Vagina (tissue), 2 donors: ENCODE results near the gene CHST2. TPM values are rescaled to one million over a fixed set of nuclear protein-coding genes. Genes with fewer than 3 reads are reported as not detected.

Experiments used
- DNase-seq, 2 donors: peaks; one replicate each; pipeline ENCODE4 v3.0.0-alpha.2; 2017; ENCODE audit errors: extremely low spot score in 2 of 2
- H3K27ac ChIP-seq: fragments of 200-600 bp; sonication (generic); one replicate; pipeline ENCODE4 v1.5.1; 2019
- H3K27me3 ChIP-seq: fragments of 200-600 bp; sonication (generic); one replicate; pipeline ENCODE4 v1.5.1; 2019
- H3K36me3 ChIP-seq, 2 donors: fragments of 200-600 bp; sonication (generic); one replicate each; pipeline ENCODE4 v1.5.1; 2017 to 2019
- H3K4me1 ChIP-seq: fragments of 200-600 bp; sonication (generic); one replicate; pipeline ENCODE4 v1.5.1; 2019
- H3K4me3 ChIP-seq, 2 donors: fragments of 200-600 bp; sonication (generic); 1 replicate in 1 of 2; 2 replicates in 1 of 2; pipeline ENCODE4 v1.5.1; 2016 to 2019
- H3K9me3 ChIP-seq: fragments of 200-600 bp; sonication (generic); one replicate; pipeline ENCODE4 v1.5.1; 2019
- POLR2A ChIP-seq, 2 donors: fragments of 450-650 bp; IDR thresholded peaks; one replicate each; pipeline ENCODE4 v1.6.1; 2017; ENCODE audit warnings: antibody characterized with exemption in 2 of 2, mild to moderate bottlenecking in 2 of 2, moderate library complexity in 2 of 2
- POLR2AphosphoS5 ChIP-seq, 2 donors: sonication (generic); formaldehyde crosslinking; IDR thresholded peaks; one replicate each; pipeline ENCODE4 v1.9.0; 2017; ENCODE audit warnings: antibody characterized with exemption in 2 of 2, mild to moderate bottlenecking in 2 of 2, low read depth in 1 of 2; ENCODE audit not compliant: insufficient read depth in 1 of 2
- intact Hi-C: fragments of 100-400 bp; cut with DNase I; formaldehyde crosslinking; loops from one replicate; pipeline ENCODE4 v1.15.1; 2023
- total RNA-seq: library from RNA; depleted of rRNA; stranded (reverse); fragments of >200 nt; gene quantifications from one replicate; pipeline ENCODE4 v1.2.3, GENCODE V29; 2016
- TF ChIP-seq, protein P1 (sequence below), 3 experiments: fragments of 450-650 bp in 2 of 3; fragments of 200-600 bp in 1 of 3; sonication (generic) in 1 of 3; IDR thresholded peaks; one replicate each; pipeline ENCODE4 v1.5.1; 2017 to 2019; ENCODE audit warnings: antibody characterized with exemption in 3 of 3, mild to moderate bottlenecking in 2 of 3, moderate library complexity in 2 of 3

Gene CHST2
- total RNA-seq, 1 donor from 2014 or later, result 12.5 TPM

DNA sequence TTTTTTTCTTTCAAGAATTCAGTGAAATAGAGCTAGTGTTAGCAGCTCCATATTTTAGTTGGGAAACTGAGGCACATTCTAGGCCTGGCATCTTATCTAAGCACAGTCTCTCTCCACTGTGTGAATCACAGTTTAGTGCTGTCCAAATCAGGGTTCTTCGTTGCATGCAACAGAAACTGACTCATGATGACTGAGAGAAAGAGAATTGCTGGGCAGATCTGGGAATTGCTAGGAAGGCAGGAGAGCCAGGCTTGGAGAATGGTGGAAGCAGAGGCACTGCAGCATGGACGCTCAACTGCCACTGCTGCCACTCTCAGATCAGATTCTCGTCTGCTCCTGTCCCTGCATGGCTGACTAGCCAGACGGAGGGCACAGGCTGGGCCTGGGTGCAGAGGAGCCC, 40.7 kb upstream of the CHST2 start:
- DNase-seq, result no peak

DNA sequence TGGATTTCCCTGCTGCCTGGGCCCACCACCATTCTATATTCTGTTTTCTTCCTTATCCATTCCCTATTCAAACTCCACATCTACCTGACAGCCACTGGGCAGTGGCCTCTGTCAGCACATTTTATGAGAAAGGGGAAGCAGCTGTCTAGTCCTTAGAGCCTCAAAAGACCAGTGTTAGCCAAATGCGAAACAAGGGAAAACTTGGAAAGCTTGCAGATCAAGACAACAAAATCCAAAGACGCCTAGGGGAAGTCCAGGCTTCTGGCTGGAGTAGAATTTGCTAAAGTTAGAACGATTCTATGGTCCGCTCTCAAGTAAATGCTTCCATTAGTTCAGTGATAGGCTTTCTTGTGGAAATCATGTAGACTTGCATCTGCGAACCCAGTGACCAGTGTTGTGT, 39.4 kb upstream of the CHST2 start:
- DNase-seq, result no peak
- intact Hi-C loops, result no loop called here
- no peak overlapping the region for H3K27ac ChIP-seq

More for the DNA sequence above, 40.7 kb upstream of the CHST2 start:
- no peak overlapping the region for H3K27ac ChIP-seq
- intact Hi-C loops, result no loop called here
- no peaks in the 10 kb centered on the region for H3K36me3 ChIP-seq
- no peaks in the 10 kb centered on the region for H3K9me3 ChIP-seq
- no peaks in the 10 kb centered on the region for H3K27me3 ChIP-seq
- no peaks in the 10 kb centered on the region for H3K4me1 ChIP-seq
- TF ChIP-seq, protein P1, sequence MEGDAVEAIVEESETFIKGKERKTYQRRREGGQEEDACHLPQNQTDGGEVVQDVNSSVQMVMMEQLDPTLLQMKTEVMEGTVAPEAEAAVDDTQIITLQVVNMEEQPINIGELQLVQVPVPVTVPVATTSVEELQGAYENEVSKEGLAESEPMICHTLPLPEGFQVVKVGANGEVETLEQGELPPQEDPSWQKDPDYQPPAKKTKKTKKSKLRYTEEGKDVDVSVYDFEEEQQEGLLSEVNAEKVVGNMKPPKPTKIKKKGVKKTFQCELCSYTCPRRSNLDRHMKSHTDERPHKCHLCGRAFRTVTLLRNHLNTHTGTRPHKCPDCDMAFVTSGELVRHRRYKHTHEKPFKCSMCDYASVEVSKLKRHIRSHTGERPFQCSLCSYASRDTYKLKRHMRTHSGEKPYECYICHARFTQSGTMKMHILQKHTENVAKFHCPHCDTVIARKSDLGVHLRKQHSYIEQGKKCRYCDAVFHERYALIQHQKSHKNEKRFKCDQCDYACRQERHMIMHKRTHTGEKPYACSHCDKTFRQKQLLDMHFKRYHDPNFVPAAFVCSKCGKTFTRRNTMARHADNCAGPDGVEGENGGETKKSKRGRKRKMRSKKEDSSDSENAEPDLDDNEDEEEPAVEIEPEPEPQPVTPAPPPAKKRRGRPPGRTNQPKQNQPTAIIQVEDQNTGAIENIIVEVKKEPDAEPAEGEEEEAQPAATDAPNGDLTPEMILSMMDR (IDR thresholded peaks at IDR 0.05), result no peak
- TF ChIP-seq POLR2A (IDR thresholded peaks at IDR 0.05) (no peak), POLR2AphosphoS5 (IDR thresholded peaks at IDR 0.05; ENCODE audit: insufficient read depth in 1 of 2, low read depth in 1 of 2) (no peak)
- H3K4me3 ChIP-seq, result no peak overlapping the region

DNA sequence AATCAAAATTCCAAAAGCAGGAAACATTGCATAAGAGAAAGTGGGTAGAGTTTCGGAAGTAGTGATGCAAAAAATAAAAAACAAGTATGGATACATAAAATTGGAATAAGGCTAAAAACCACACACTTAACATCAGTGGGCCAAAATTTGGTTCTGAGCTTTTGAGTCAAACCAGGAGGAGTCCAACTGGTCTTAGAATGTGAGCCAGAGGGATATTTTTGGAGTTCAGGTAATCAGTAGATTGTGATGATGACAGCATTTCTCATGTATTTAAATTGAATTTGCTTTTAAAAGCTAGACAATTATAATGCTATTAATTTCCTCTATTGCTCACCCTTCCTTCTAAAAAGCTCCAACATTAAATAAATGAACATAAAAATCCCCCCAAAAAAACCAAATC, 38.2 kb upstream of the CHST2 start:
- H3K27me3 ChIP-seq, result no peaks in the 10 kb centered on the region
- H3K36me3 ChIP-seq, result no peaks in the 10 kb centered on the region
- DNase-seq, result no peak
- no peaks in the 10 kb centered on the region for H3K4me1 ChIP-seq
- TF ChIP-seq, protein P1 (IDR thresholded peaks at IDR 0.05), result no peak
- TF ChIP-seq POLR2A (IDR thresholded peaks at IDR 0.05) (no peak), POLR2AphosphoS5 (IDR thresholded peaks at IDR 0.05; ENCODE audit: insufficient read depth in 1 of 2, low read depth in 1 of 2) (no peak)
- no peaks in the 10 kb centered on the region for H3K9me3 ChIP-seq
- H3K4me3 ChIP-seq, result no peak overlapping the region
- intact Hi-C loops, result no loop called here
- H3K27ac ChIP-seq, result no peak overlapping the region

More for the DNA sequence above, 39.4 kb upstream of the CHST2 start:
- Histone ChIP-seq H3K9me3 (no peaks in the 10 kb centered on the region), H3K4me1 (no peaks in the 10 kb centered on the region), H3K36me3 (no peaks in the 10 kb centered on the region), H3K4me3 (no peak overlapping the region), H3K27me3 (no peaks in the 10 kb centered on the region)
- TF ChIP-seq POLR2A (IDR thresholded peaks at IDR 0.05), result no peak
- TF ChIP-seq, protein P1 (IDR thresholded peaks at IDR 0.05), result no peak
- TF ChIP-seq POLR2AphosphoS5 (IDR thresholded peaks at IDR 0.05; ENCODE audit: insufficient read depth in 1 of 2, low read depth in 1 of 2), result no peak

DNA sequence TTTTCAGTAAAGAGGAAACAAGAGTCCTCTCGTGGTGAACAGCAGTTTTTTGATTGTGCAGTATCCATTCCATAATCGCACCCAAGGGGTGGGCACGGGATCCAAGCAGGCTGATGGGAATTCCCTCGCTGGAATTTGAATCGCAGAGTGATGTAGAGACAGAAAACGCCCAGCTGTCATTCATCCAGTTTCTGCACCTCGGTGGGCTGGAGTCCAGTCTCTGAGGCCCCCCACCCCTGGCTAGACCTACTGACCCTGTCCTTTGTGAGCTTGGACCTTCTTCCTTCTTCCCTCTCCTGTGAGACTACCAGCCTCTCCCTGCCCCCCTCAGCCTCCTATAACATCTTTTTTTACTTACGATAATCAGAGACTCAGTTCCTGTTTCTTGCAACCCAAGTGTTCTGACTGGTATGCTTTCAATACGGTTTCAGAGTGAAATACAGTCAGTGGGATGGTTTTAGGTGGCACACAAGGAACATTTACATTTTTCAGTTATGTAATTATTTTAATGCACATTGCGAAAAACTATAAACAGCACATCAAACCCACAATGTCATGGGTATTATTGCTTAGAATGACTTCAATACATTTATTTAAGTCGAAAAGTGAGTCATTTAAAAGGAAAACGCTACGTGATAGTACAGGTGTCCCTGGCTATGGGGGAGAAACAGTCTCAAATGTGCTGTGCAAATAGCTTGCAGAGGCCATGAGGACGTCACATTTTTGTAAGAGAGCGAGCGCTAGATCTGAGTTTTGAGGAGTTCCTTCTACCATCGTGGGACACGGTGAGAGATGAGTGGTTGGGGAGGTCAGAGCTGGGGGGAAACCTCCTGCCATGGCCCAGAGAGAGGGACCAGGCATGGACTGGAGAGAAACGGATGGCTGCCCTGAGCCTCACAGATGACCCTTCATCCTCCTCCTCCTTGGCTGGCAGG, 37.5 kb upstream of the CHST2 start:
- TF ChIP-seq POLR2AphosphoS5 (IDR thresholded peaks at IDR 0.05; ENCODE audit: insufficient read depth in 1 of 2, low read depth in 1 of 2) (no peak), POLR2A (IDR thresholded peaks at IDR 0.05) (no peak)
- no peak overlapping the region for H3K27ac ChIP-seq
- no peaks in the 10 kb centered on the region for H3K9me3 ChIP-seq
- DNase-seq, result no peak
- H3K4me1 ChIP-seq, result no peaks in the 10 kb centered on the region
- H3K4me3 ChIP-seq, result no peak overlapping the region
- H3K36me3 ChIP-seq, result no peaks in the 10 kb centered on the region
- intact Hi-C loops, result no loop called here
- no peaks in the 10 kb centered on the region for H3K27me3 ChIP-seq

DNA sequence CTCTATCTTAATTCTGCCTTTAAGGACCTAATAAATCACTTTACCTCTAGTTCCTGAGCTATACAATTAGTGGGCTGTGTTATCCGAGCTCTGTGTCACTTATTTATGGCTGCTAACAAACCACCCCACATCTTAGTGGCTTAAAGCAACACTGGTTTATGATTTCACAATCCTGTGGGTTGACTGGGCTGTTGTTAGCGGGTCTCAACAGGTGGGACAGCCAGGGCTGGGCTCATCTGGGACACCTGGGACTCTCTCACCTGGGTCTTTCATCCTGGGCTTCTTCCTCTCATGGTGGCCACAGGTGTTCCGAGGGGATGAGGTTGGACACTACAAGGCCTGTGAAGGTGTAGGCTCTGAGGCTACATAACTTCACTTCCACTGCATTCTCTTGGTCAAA, 35.8 kb upstream of the CHST2 start:
- no peaks in the 10 kb centered on the region for H3K27me3 ChIP-seq
- TF ChIP-seq POLR2A (IDR thresholded peaks at IDR 0.05) (no peak), POLR2AphosphoS5 (IDR thresholded peaks at IDR 0.05; ENCODE audit: insufficient read depth in 1 of 2, low read depth in 1 of 2) (no peak)
- TF ChIP-seq, protein P1 (IDR thresholded peaks at IDR 0.05), result no peak
- H3K9me3 ChIP-seq, result no peaks in the 10 kb centered on the region
- no peak overlapping the region for H3K4me3 ChIP-seq
- no peaks in the 10 kb centered on the region for H3K4me1 ChIP-seq
- intact Hi-C loops, result no loop called here
- no peak overlapping the region for H3K27ac ChIP-seq
- no peak for DNase-seq
- no peaks in the 10 kb centered on the region for H3K36me3 ChIP-seq
